Endothelial cell of umbilical vein (primary cell): ENCODE data around the gene AKAP8L.

Source experiments
- CTCF ChIP-seq, 2 donors: IDR thresholded peaks; 1 replicate in 1 of 2; 2 replicates in 1 of 2; pipeline ENCODE4 v1.5.1; 2011; ENCODE audit warnings: low read length in 2 of 2, mild to moderate bottlenecking in 2 of 2, moderate library complexity in 2 of 2, control low read depth in 1 of 2, inconsistent platforms in 1 of 2, low read depth in 1 of 2; ENCODE audit not compliant: insufficient read depth in 1 of 2; ENCODE audit errors: extremely low read depth in 1 of 2
- EZH2 ChIP-seq: IDR thresholded peaks from 2 replicates; pipeline ENCODE4 v1.6.1; 2012; ENCODE audit warnings: borderline replicate concordance, low read depth, mild to moderate bottlenecking, moderate library complexity, low read length, inconsistent platforms; ENCODE audit not compliant: severe bottlenecking
- FOS ChIP-seq: IDR thresholded peaks from 2 replicates; pipeline ENCODE4 v1.6.1; 2011; ENCODE audit warnings: mild to moderate bottlenecking, low read length, moderate library complexity, borderline replicate concordance; ENCODE audit not compliant: insufficient read depth
- GATA2 ChIP-seq: IDR thresholded peaks from 2 replicates; pipeline ENCODE4 v1.7.0; 2011; ENCODE audit warnings: low read depth, mild to moderate bottlenecking, moderate library complexity, mixed read lengths, low read length; ENCODE audit not compliant: insufficient read length, insufficient read depth
- JUN ChIP-seq: IDR thresholded peaks from 2 replicates; pipeline ENCODE4 v1.6.1; 2011; ENCODE audit warnings: borderline replicate concordance, low read depth; ENCODE audit not compliant: insufficient read length, insufficient read depth
- MAX ChIP-seq: IDR thresholded peaks from 2 replicates; pipeline ENCODE4 v1.6.1; 2011; ENCODE audit not compliant: insufficient read depth, insufficient read length
- POLR2A ChIP-seq: IDR thresholded peaks from 2 replicates; pipeline ENCODE4 v1.6.1; 2012; ENCODE audit warnings: low read depth, mild to moderate bottlenecking, control low read depth, low read length
- POLR2AphosphoS5 ChIP-seq: IDR thresholded peaks from 2 replicates; pipeline ENCODE4 v1.6.1; 2012; ENCODE audit warnings: low read depth, mild to moderate bottlenecking, control low read depth, low read length, moderate library complexity; ENCODE audit not compliant: insufficient read depth

DNA sequence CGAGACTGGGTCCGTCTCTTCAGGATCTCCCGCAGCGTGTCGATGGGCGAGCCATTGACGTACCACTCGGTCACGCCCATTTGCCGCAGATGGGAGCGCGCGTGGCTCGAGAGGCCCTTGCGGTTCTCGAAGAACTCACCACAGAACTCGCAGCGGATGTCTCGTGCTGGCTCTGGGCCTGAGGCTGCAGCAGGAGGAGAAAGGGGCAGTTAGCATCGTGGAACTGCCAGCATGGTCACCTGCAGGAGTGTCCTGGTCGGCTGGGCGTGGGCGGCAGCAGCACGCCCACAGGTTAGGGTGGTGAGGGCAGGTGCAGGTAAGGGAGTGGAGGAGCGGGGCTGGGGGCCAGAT, 8.5 kb upstream of the AKAP8L start:
- TF ChIP-seq CTCF (IDR thresholded peaks at IDR 0.05; ENCODE audit: extremely low read depth in 1 of 2, insufficient read depth in 1 of 2, low read depth in 1 of 2, low read length in 2 of 2), result no peak
- TF ChIP-seq GATA2, result no peak
- no peak for TF ChIP-seq FOS
- no peak for TF ChIP-seq POLR2AphosphoS5
- no peak for TF ChIP-seq MAX
- no peak for TF ChIP-seq POLR2A
- no peak for TF ChIP-seq JUN
- no peak for TF ChIP-seq EZH2
